Liver (tissue), 9 donors: ENCODE results near the gene B4GALT5. TPM values are rescaled to one million over a fixed set of nuclear protein-coding genes. Genes with fewer than 3 reads are reported as not detected.

Experiments
- DNase-seq: peaks from one replicate; pipeline ENCODE4 v3.0.0-alpha.2; 2017; ENCODE audit warnings: low spot score
- H3K27ac ChIP-seq, 2 donors: one replicate each; pipeline ENCODE4 v1.7.0; 2013; ENCODE audit warnings: inconsistent platforms in 2 of 2, low read length in 2 of 2, control low read depth in 1 of 2, low read depth in 1 of 2, mild to moderate bottlenecking in 1 of 2
- H3K27me3 ChIP-seq, 4 donors: one replicate each; pipeline versions ENCODE4 v1.6.1 to v1.7.0; 2013; ENCODE audit warnings: low read length in 3 of 4, inconsistent platforms in 1 of 4, mild to moderate bottlenecking in 1 of 4, moderate library complexity in 1 of 4; ENCODE audit not compliant: control insufficient read depth in 4 of 4, insufficient read depth in 4 of 4
- H3K36me3 ChIP-seq, 4 donors: one replicate each; pipeline versions ENCODE4 v1.6.1 to v1.7.0; 2013; ENCODE audit warnings: low read length in 3 of 4, mild to moderate bottlenecking in 3 of 4, low read depth in 1 of 4, moderate library complexity in 1 of 4; ENCODE audit not compliant: control insufficient read depth in 4 of 4, insufficient read depth in 3 of 4
- H3K4me1 ChIP-seq, 4 donors: one replicate each; pipeline versions ENCODE4 v1.6.1 to v1.7.0; 2013; ENCODE audit warnings: low read length in 3 of 4, mild to moderate bottlenecking in 3 of 4, moderate library complexity in 1 of 4; ENCODE audit not compliant: control insufficient read depth in 4 of 4, insufficient read depth in 4 of 4
- H3K4me3 ChIP-seq, 3 donors: one replicate each; pipeline versions ENCODE4 v1.6.1 to v1.7.0; 2013; ENCODE audit warnings: low read length in 3 of 3, control low read depth in 1 of 3, low read depth in 1 of 3, mild to moderate bottlenecking in 1 of 3
- H3K9ac ChIP-seq, 2 donors: one replicate each; pipeline ENCODE4 v1.7.0; 2013; ENCODE audit warnings: low read length in 2 of 2, mild to moderate bottlenecking in 2 of 2, moderate library complexity in 2 of 2, control low read depth in 1 of 2, low read depth in 1 of 2
- H3K9me3 ChIP-seq, 4 donors: one replicate each; pipeline versions ENCODE4 v1.6.1 to v1.7.0; 2013; ENCODE audit warnings: low read length in 3 of 4; ENCODE audit not compliant: control insufficient read depth in 4 of 4
- EGR1 ChIP-seq, 2 donors: IDR thresholded peaks; 2 replicates each; pipeline ENCODE4 v1.6.1; 2016 to 2018; ENCODE audit warnings: antibody characterized with exemption in 2 of 2, low read depth in 2 of 2
- FOXA1 ChIP-seq: IDR thresholded peaks from 2 replicates; pipeline ENCODE4 v1.6.1; 2016; ENCODE audit warnings: antibody characterized with exemption
- FOXA2 ChIP-seq: IDR thresholded peaks from 2 replicates; pipeline ENCODE4 v1.6.1; 2016; ENCODE audit warnings: antibody characterized with exemption
- GABPA ChIP-seq, 2 donors: IDR thresholded peaks in 1 of 2; conservative IDR thresholded peaks in 1 of 2; 2 replicates each; pipeline ENCODE4 v1.6.1; 2016; ENCODE audit warnings: antibody characterized with exemption in 2 of 2, mild to moderate bottlenecking in 1 of 2, moderate library complexity in 1 of 2
- HNF4A ChIP-seq, 2 donors: conservative IDR thresholded peaks; 2 replicates each; pipeline ENCODE4 v1.6.1; 2016; ENCODE audit warnings: antibody characterized with exemption in 2 of 2, mild to moderate bottlenecking in 2 of 2
- HNF4G ChIP-seq: IDR thresholded peaks from 2 replicates; pipeline ENCODE4 v1.6.1; 2016; ENCODE audit warnings: antibody characterized with exemption
- JUND ChIP-seq, 2 donors: IDR thresholded peaks; 2 replicates each; pipeline ENCODE4 v1.6.1; 2016; ENCODE audit warnings: antibody characterized with exemption in 2 of 2
- NR2F2 ChIP-seq: IDR thresholded peaks from 2 replicates; pipeline ENCODE4 v1.6.1; 2016; ENCODE audit warnings: antibody characterized with exemption
- RAD21 ChIP-seq, 2 donors: IDR thresholded peaks; 2 replicates each; pipeline ENCODE4 v1.6.1; 2016; ENCODE audit warnings: antibody characterized with exemption in 2 of 2, mild to moderate bottlenecking in 2 of 2
- REST ChIP-seq: IDR thresholded peaks from 2 replicates; pipeline ENCODE4 v1.6.1; 2016; ENCODE audit warnings: antibody characterized with exemption, mild to moderate bottlenecking
- RXRA ChIP-seq, 2 donors: IDR thresholded peaks; 2 replicates each; pipeline ENCODE4 v1.6.1; 2017 to 2018; ENCODE audit warnings: antibody characterized with exemption in 2 of 2, mild to moderate bottlenecking in 1 of 2
- SP1 ChIP-seq: IDR thresholded peaks from 2 replicates; pipeline ENCODE4 v1.6.1; 2018; ENCODE audit warnings: antibody characterized with exemption, mild to moderate bottlenecking
- TAF1 ChIP-seq: conservative IDR thresholded peaks from 2 replicates; pipeline ENCODE4 v1.6.1; 2016; ENCODE audit warnings: antibody characterized with exemption, mild to moderate bottlenecking
- YY1 ChIP-seq: IDR thresholded peaks from 2 replicates; pipeline ENCODE4 v1.6.1; 2016; ENCODE audit warnings: antibody characterized with exemption, mild to moderate bottlenecking
- ZBTB33 ChIP-seq: IDR thresholded peaks from 2 replicates; pipeline ENCODE4 v1.6.1; 2016; ENCODE audit warnings: antibody characterized with exemption
- polyA plus RNA-seq, 2 donors: library from polyadenylated mRNA; stranded (reverse) in 1 of 2; unstranded in 1 of 2; fragments of 200-250 nt in 1 of 2; fragments of >200 nt in 1 of 2; fragmentation: Nextera tagmentation in 1 of 2; extraction: Ambion mirVana in 1 of 2; gene quantifications; one replicate each; pipeline versions ENCODE4 v1.2.1 to v1.2.3, GENCODE V29; 2013 to 2015
- total RNA-seq, 2 donors: library from RNA; depleted of rRNA; stranded (reverse); fragments of >200 nt; gene quantifications; one replicate each; pipeline ENCODE4 v1.2.3, GENCODE V29; 2014
- TF ChIP-seq, protein P1 (sequence below): IDR thresholded peaks from 2 replicates; pipeline ENCODE4 v1.6.1; 2016; ENCODE audit warnings: antibody characterized with exemption
- TF ChIP-seq, protein P2 (sequence below): fragments of 150-350 bp; IDR thresholded peaks from 2 replicates; pipeline ENCODE4 v1.5.1; 2017; ENCODE audit warnings: improper control_type of control experiment, low read depth, low read length; ENCODE audit not compliant: missing input control
- TF ChIP-seq, protein P3 (sequence below): IDR thresholded peaks from 2 replicates; pipeline ENCODE4 v1.6.1; 2016; ENCODE audit warnings: antibody characterized with exemption
- donor health status: healthy.
- donor health status: healthy.
- donor health status: healthy.
- donor health status: healthy.
- donor health status: healthy.

The B4GALT5 gene
- total and polyA plus RNA-seq, 4 donors: 2.0 to 28.2 (median 14.4) TPM

DNA sequence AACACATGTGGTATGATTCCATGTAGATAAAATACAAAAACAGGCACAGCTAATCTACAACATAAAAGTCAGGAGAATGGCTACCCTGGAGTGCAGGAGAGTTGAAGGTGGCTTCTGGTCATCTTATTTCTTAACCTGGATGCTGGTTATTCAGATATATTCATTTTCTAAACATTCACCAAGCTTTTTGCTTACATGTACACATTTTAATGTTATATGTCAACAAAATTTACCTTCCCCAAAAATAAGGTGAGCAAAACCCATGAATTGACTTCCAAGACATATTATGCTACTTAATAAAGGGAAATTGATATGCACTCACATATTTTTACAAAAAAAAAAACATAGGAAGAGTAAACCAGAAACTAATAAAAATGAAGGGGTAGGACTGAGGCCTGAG, 50.6 kb downstream of the B4GALT5 start:
- TF ChIP-seq ZBTB33 (no peak), FOXA2 (no peak), NR2F2 (no peak), YY1 (no peak), RXRA (IDR thresholded peaks at IDR 0.05) (no peak), JUND (IDR thresholded peaks at IDR 0.05) (no peak), FOXA1 (no peak), SP1 (no peak), REST (no peak), GABPA (IDR thresholded peaks at IDR 0.05 in 1 of 2, conservative IDR thresholded peaks at IDR 0.05 in 1 of 2) (no peak), HNF4A (conservative IDR thresholded peaks at IDR 0.05) (no peak), TAF1 (no peak), EGR1 (IDR thresholded peaks at IDR 0.05; ENCODE audit: low read depth in 2 of 2) (no peak), HNF4G (no peak), RAD21 (IDR thresholded peaks at IDR 0.05) (no peak)
- TF ChIP-seq, protein P1, sequence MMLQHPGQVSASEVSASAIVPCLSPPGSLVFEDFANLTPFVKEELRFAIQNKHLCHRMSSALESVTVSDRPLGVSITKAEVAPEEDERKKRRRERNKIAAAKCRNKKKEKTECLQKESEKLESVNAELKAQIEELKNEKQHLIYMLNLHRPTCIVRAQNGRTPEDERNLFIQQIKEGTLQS: no peak
- TF ChIP-seq, protein P2, sequence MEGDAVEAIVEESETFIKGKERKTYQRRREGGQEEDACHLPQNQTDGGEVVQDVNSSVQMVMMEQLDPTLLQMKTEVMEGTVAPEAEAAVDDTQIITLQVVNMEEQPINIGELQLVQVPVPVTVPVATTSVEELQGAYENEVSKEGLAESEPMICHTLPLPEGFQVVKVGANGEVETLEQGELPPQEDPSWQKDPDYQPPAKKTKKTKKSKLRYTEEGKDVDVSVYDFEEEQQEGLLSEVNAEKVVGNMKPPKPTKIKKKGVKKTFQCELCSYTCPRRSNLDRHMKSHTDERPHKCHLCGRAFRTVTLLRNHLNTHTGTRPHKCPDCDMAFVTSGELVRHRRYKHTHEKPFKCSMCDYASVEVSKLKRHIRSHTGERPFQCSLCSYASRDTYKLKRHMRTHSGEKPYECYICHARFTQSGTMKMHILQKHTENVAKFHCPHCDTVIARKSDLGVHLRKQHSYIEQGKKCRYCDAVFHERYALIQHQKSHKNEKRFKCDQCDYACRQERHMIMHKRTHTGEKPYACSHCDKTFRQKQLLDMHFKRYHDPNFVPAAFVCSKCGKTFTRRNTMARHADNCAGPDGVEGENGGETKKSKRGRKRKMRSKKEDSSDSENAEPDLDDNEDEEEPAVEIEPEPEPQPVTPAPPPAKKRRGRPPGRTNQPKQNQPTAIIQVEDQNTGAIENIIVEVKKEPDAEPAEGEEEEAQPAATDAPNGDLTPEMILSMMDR: no peak
- TF ChIP-seq, protein P3, sequence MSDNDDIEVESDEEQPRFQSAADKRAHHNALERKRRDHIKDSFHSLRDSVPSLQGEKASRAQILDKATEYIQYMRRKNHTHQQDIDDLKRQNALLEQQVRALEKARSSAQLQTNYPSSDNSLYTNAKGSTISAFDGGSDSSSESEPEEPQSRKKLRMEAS: no peak
- no peak for DNase-seq
- Histone ChIP-seq H3K27me3 (no peaks in the 10 kb centered on the region), H3K9me3 (no peaks in the 10 kb centered on the region), H3K27ac (no peak overlapping the region), H3K9ac (no peak overlapping the region), H3K4me1 (peaks cover 0 to 18% (median 15%) of the 10 kb centered on the region in 4 donors), H3K4me3 (no peak overlapping the region), H3K36me3 (peaks cover 0 to 3% (median 0%) of the 10 kb centered on the region in 4 donors)
